ENCODE measurements around the gene SCCPDH. TPM values are rescaled to one million over a fixed set of nuclear protein-coding genes. Genes with fewer than 3 reads are reported as not detected.

Gene SCCPDH
- total RNA-seq, 1 donor from 2014 or later = 34.1 TPM

GRCh38 chr1:246801241-246802020 lies 77.2 kb downstream of the SCCPDH start:
- H3K27me3 Mint-ChIP-seq = peaks cover 5% of the 10 kb centered on the region
- no peak for TF ChIP-seq CTCF (conservative IDR thresholded peaks at IDR 0.05)
- H3K9me3 Mint-ChIP-seq = no peaks in the 10 kb centered on the region
- no peak overlapping the region for H3K4me3 Mint-ChIP-seq
- H3K4me1 Mint-ChIP-seq (ENCODE audit: unreplicated experiment) = peaks cover 15% of the 10 kb centered on the region
- H3K27ac Mint-ChIP-seq = peak overlapping the region; percentile 14
- H3K36me3 Mint-ChIP-seq = no peaks in the 10 kb centered on the region
- no peak for DNase-seq (ENCODE audit: extremely low spot score, unreplicated experiment)

- H3K9me3 Mint-ChIP-seq = no peaks in the 10 kb centered on the region
- no peaks in the 10 kb centered on the region for H3K36me3 Mint-ChIP-seq
- no peak for DNase-seq (ENCODE audit: extremely low spot score, unreplicated experiment)
- TF ChIP-seq CTCF (conservative IDR thresholded peaks at IDR 0.05) = no peak
- H3K27ac Mint-ChIP-seq = no peak overlapping the region
- peaks cover 8% of the 10 kb centered on the region for H3K27me3 Mint-ChIP-seq
- peaks cover 15% of the 10 kb centered on the region for H3K4me1 Mint-ChIP-seq (ENCODE audit: unreplicated experiment)
- no peak overlapping the region for H3K4me3 Mint-ChIP-seq
Measured at GRCh38 chr1:246803373-246803772, 79.2 kb downstream of the SCCPDH start.

GRCh38 chr1:246803883-246804282 lies 79.7 kb downstream of the SCCPDH start:
- no peak for DNase-seq (ENCODE audit: extremely low spot score, unreplicated experiment)
- no peak overlapping the region for H3K4me3 Mint-ChIP-seq
- H3K36me3 Mint-ChIP-seq = no peaks in the 10 kb centered on the region
- no peak overlapping the region for H3K27ac Mint-ChIP-seq
- TF ChIP-seq CTCF (conservative IDR thresholded peaks at IDR 0.05) = no peak
- H3K4me1 Mint-ChIP-seq (ENCODE audit: unreplicated experiment) = peaks cover 13% of the 10 kb centered on the region
- no peaks in the 10 kb centered on the region for H3K9me3 Mint-ChIP-seq
- H3K27me3 Mint-ChIP-seq = peaks cover 8% of the 10 kb centered on the region

GRCh38 chr1:246805135-246805716 lies 81.0 kb downstream of the SCCPDH start:
- no peak for TF ChIP-seq CTCF (conservative IDR thresholded peaks at IDR 0.05)
- no peaks in the 10 kb centered on the region for H3K9me3 Mint-ChIP-seq
- peaks cover 5% of the 10 kb centered on the region for H3K27me3 Mint-ChIP-seq
- peaks cover 5% of the 10 kb centered on the region for H3K4me1 Mint-ChIP-seq (ENCODE audit: unreplicated experiment)
- H3K4me3 Mint-ChIP-seq = no peak overlapping the region
- no peaks in the 10 kb centered on the region for H3K36me3 Mint-ChIP-seq
- no peak overlapping the region for H3K27ac Mint-ChIP-seq
- DNase-seq (ENCODE audit: extremely low spot score, unreplicated experiment) = no peak

- H3K27ac Mint-ChIP-seq = no peak overlapping the region
- TF ChIP-seq CTCF (conservative IDR thresholded peaks at IDR 0.05) = no peak
- H3K27me3 Mint-ChIP-seq = peaks cover 2% of the 10 kb centered on the region
- no peaks in the 10 kb centered on the region for H3K9me3 Mint-ChIP-seq
- DNase-seq (ENCODE audit: extremely low spot score, unreplicated experiment) = no peak
- H3K4me3 Mint-ChIP-seq = no peak overlapping the region
- no peaks in the 10 kb centered on the region for H3K4me1 Mint-ChIP-seq (ENCODE audit: unreplicated experiment)
- H3K36me3 Mint-ChIP-seq = no peaks in the 10 kb centered on the region
Measured at GRCh38 chr1:246809473-246809872, 85.3 kb downstream of the SCCPDH start.

Measured in type B pancreatic cell (in vitro differentiated cells).